Cortex of kidney (tissue), 1 donor: ENCODE data around the gene PACS2.

Experiments
- DNase-seq: peaks from one replicate; lab custom pipeline; 2025; lab: John Stamatoyannopoulos, UW

Gene PACS2

GRCh38 chr14:105421723-105422615 lies 107.4 kb downstream of the PACS2 start:
- no peak for DNase-seq

- DNase-seq, result no peak
Measured at GRCh38 chr14:105422695-105423487, 108.3 kb downstream of the PACS2 start.

- no peak for DNase-seq
Measured at GRCh38 chr14:105423488-105424195, 109.1 kb downstream of the PACS2 start.

GRCh38 chr14:105424861-105425260 lies 110.3 kb downstream of the PACS2 start:
- no peak for DNase-seq

- DNase-seq, result no peak
Measured at GRCh38 chr14:105425823-105426247, 111.3 kb downstream of the PACS2 start.

GRCh38 chr14:105426416-105427130 lies 112.0 kb downstream of the PACS2 start:
- no peak for DNase-seq

- DNase-seq, result no peak
Measured at GRCh38 chr14:105427412-105427811, 112.9 kb downstream of the PACS2 start.

GRCh38 chr14:105427936-105428485 lies 113.5 kb downstream of the PACS2 start:
- DNase-seq, result no peak

- no peak for DNase-seq
Measured at GRCh38 chr14:105430042-105430441, 115.5 kb downstream of the PACS2 start.

- no peak for DNase-seq
Measured at GRCh38 chr14:105430565-105430964, 116.0 kb downstream of the PACS2 start.

GRCh38 chr14:105431256-105431655 lies 116.7 kb downstream of the PACS2 start:
- no peak for DNase-seq

- no peak for DNase-seq
Measured at GRCh38 chr14:105432657-105433056, 118.1 kb downstream of the PACS2 start.

- DNase-seq, result no peak
Measured at GRCh38 chr14:105433161-105433605, 118.6 kb downstream of the PACS2 start.

GRCh38 chr14:105436402-105436801 lies 121.9 kb downstream of the PACS2 start:
- no peak for DNase-seq

GRCh38 chr14:105436891-105437722 lies 122.6 kb downstream of the PACS2 start:
- DNase-seq, result no peak

- DNase-seq, result no peak
Measured at GRCh38 chr14:105437723-105438500, 123.4 kb downstream of the PACS2 start.

- no peak for DNase-seq
Measured at GRCh38 chr14:105439179-105439578, 124.6 kb downstream of the PACS2 start.

GRCh38 chr14:105439710-105440553 lies 125.4 kb downstream of the PACS2 start:
- no peak for DNase-seq

GRCh38 chr14:105440554-105440900 lies 126.0 kb downstream of the PACS2 start:
- DNase-seq, result no peak
